Spinal cord (tissue), 10 donors: ENCODE results near the gene YIPF6. TPM values are rescaled to one million over a fixed set of nuclear protein-coding genes. Genes with fewer than 3 reads are reported as not detected.

ENCODE experiments used
- DNase-seq, 6 donors: peaks; one replicate each; pipeline versions ENCODE4 v3.0.0 to v3.0.0-alpha.2; 2013 to 2015; ENCODE audit warnings: low spot score in 6 of 6, low read depth in 4 of 6
- H3K27ac ChIP-seq: one replicate; pipeline ENCODE4 v1.5.1; 2013; ENCODE audit warnings: low read depth, low read length, control low read depth
- H3K27me3 ChIP-seq: one replicate; pipeline ENCODE4 v1.6.1; 2013; ENCODE audit warnings: low read length; ENCODE audit not compliant: control insufficient read depth, insufficient read depth
- H3K36me3 ChIP-seq: one replicate; pipeline ENCODE4 v1.6.1; 2013; ENCODE audit warnings: low read length; ENCODE audit not compliant: control insufficient read depth, insufficient read depth
- H3K4me1 ChIP-seq: one replicate; pipeline ENCODE4 v1.6.1; 2013; ENCODE audit warnings: low read length; ENCODE audit not compliant: control insufficient read depth, insufficient read depth
- H3K4me3 ChIP-seq: one replicate; pipeline ENCODE4 v1.5.1; 2013; ENCODE audit warnings: low read depth, low read length, control low read depth
- H3K9me3 ChIP-seq: one replicate; pipeline ENCODE4 v1.6.1; 2013; ENCODE audit warnings: low read length; ENCODE audit not compliant: control insufficient read depth, insufficient read depth
- whole genome bisulfite sequencing: methylation state at CpG from one replicate; pipeline ENCODE4 v1.1.5; 2013; ENCODE audit warnings: missing lambda C conversion rate; ENCODE audit not compliant: insufficient coverage; 5-methylcytosine and 5-hydroxymethylcytosine counted together
- long read RNA-seq, 4 donors: transcript quantifications; one replicate each; lab custom pipeline, GENCODE V29; 2026
- polyA plus RNA-seq, 2 donors: library from polyadenylated mRNA; unstranded; fragments of 120-200 nt; gene quantifications; one replicate each; pipeline ENCODE4 v1.2.1, GENCODE V29; 2013; ENCODE audit not compliant: insufficient read length in 2 of 2
- total RNA-seq, 2 donors: library from RNA; depleted of rRNA in 1 of 2; stranded (reverse); fragments of 120-200 nt in 1 of 2; fragments of >200 nt in 1 of 2; gene quantifications; one replicate each; pipeline versions ENCODE4 v1.2.3 to v1.2.4, GENCODE V29; 2013 to 2014
- donor health status: healthy.

YIPF6 gene
- total RNA-seq = 10 to 100 TPM; 39.9 to 50.5 TPM
- polyA plus RNA-seq = 10 to 100 TPM; 30.7 to 43.2 TPM
- long read RNA-seq, donor 1, full-length matches to known transcripts = 14 of 14 reads
- long read RNA-seq, donor 1, partial matches to known transcripts = 0 of 14 reads
- long read RNA-seq, donor 1, other reads (novel, unspliced or antisense) = 0 of 14 reads
- long read RNA-seq, donor 2, full-length matches to known transcripts = 3 of 3 reads
- long read RNA-seq, donor 2, partial matches to known transcripts = 0 of 3 reads
- long read RNA-seq, donor 2, other reads (novel, unspliced or antisense) = 0 of 3 reads
- long read RNA-seq, donor 3, full-length matches to known transcripts = 9 of 9 reads
- long read RNA-seq, donor 3, partial matches to known transcripts = 0 of 9 reads
- long read RNA-seq, donor 3, other reads (novel, unspliced or antisense) = 0 of 9 reads
- long read RNA-seq, donor 4, full-length matches to known transcripts = 19 of 19 reads
- long read RNA-seq, donor 4, partial matches to known transcripts = 0 of 19 reads
- long read RNA-seq, donor 4, other reads (novel, unspliced or antisense) = 0 of 19 reads

- DNase-seq = peak; percentile 24 to 90 (median 56)
- 23% methylated on average over 66 of the region's 68 CpGs for WGBS
- Histone ChIP-seq H3K4me3 (peak within 1 kb of the TSS; percentile 63), H3K4me1 (peaks cover 5% of the 10 kb centered on the region), H3K27me3 (no peaks in the 10 kb centered on the region), H3K9me3 (no peaks in the 10 kb centered on the region), H3K36me3 (no peaks in the 10 kb centered on the region), H3K27ac (peak within 1 kb of the TSS; percentile 87)
Observed at GRCh38 chrX:68498508-68499379, at the start of gene YIPF6. TSS of gene YIPF6 (plus strand) at chrX:68499051. CDS start at chrX:68499067, 16 bp downstream.

GRCh38 chrX:68451720-68452119 lies 47.1 kb upstream of the YIPF6 start:
- no peak for DNase-seq
- H3K27me3 ChIP-seq = no peaks in the 10 kb centered on the region
- no peaks in the 10 kb centered on the region for H3K4me1 ChIP-seq
- 35% methylated on average over 2 of the region's 8 CpGs for WGBS
- H3K27ac ChIP-seq = no peak overlapping the region
- H3K4me3 ChIP-seq = no peak overlapping the region
- no peaks in the 10 kb centered on the region for H3K9me3 ChIP-seq
- H3K36me3 ChIP-seq = no peaks in the 10 kb centered on the region

GRCh38 chrX:68454476-68455150 lies 44.2 kb upstream of the YIPF6 start:
- Histone ChIP-seq H3K4me1 (no peaks in the 10 kb centered on the region), H3K9me3 (no peaks in the 10 kb centered on the region), H3K27me3 (no peaks in the 10 kb centered on the region), H3K36me3 (no peaks in the 10 kb centered on the region), H3K4me3 (no peak overlapping the region), H3K27ac (no peak overlapping the region)
- 63% methylated on average over 2 of the region's 8 CpGs for WGBS
- no peak for DNase-seq

GRCh38 chrX:68455151-68455510 lies 43.7 kb upstream of the YIPF6 start:
- no peak overlapping the region for H3K27ac ChIP-seq
- no peak overlapping the region for H3K4me3 ChIP-seq
- no peaks in the 10 kb centered on the region for H3K36me3 ChIP-seq
- H3K4me1 ChIP-seq = no peaks in the 10 kb centered on the region
- no peaks in the 10 kb centered on the region for H3K9me3 ChIP-seq
- WGBS = 100% methylated on average over 1 of the region's 4 CpGs
- DNase-seq = no peak
- no peaks in the 10 kb centered on the region for H3K27me3 ChIP-seq

- no peak for DNase-seq
- no peak overlapping the region for H3K27ac ChIP-seq
- no peaks in the 10 kb centered on the region for H3K9me3 ChIP-seq
- no peak overlapping the region for H3K4me3 ChIP-seq
- 49% methylated on average over 5 of the region's 6 CpGs for WGBS
- peaks cover 3% of the 10 kb centered on the region for H3K4me1 ChIP-seq
- no peaks in the 10 kb centered on the region for H3K36me3 ChIP-seq
- no peaks in the 10 kb centered on the region for H3K27me3 ChIP-seq
Observed at GRCh38 chrX:68461093-68461492, 37.8 kb upstream of the YIPF6 start.

- H3K27ac ChIP-seq = no peak overlapping the region
- H3K36me3 ChIP-seq = no peaks in the 10 kb centered on the region
- no peak for DNase-seq
- peaks cover 3% of the 10 kb centered on the region for H3K4me1 ChIP-seq
- H3K27me3 ChIP-seq = no peaks in the 10 kb centered on the region
- H3K9me3 ChIP-seq = no peaks in the 10 kb centered on the region
- H3K4me3 ChIP-seq = no peak overlapping the region
Observed at GRCh38 chrX:68461576-68461975, 37.3 kb upstream of the YIPF6 start.

GRCh38 chrX:68462197-68462596 lies 36.7 kb upstream of the YIPF6 start:
- Histone ChIP-seq H3K27me3 (no peaks in the 10 kb centered on the region), H3K36me3 (no peaks in the 10 kb centered on the region), H3K4me1 (peaks cover 3% of the 10 kb centered on the region), H3K4me3 (no peak overlapping the region), H3K9me3 (no peaks in the 10 kb centered on the region), H3K27ac (no peak overlapping the region)
- WGBS = 97% methylated on average over 4 of the region's 8 CpGs
- no peak for DNase-seq

GRCh38 chrX:68462653-68463052 lies 36.2 kb upstream of the YIPF6 start:
- DNase-seq = peak in 4 of 6 donors; percentile 22 to 88 (median 47)
- H3K27ac ChIP-seq = no peak overlapping the region
- H3K4me1 ChIP-seq = peaks cover 3% of the 10 kb centered on the region
- H3K36me3 ChIP-seq = no peaks in the 10 kb centered on the region
- H3K4me3 ChIP-seq = no peak overlapping the region
- 37% methylated on average over 2 of the region's 8 CpGs for WGBS
- H3K9me3 ChIP-seq = no peaks in the 10 kb centered on the region
- H3K27me3 ChIP-seq = no peaks in the 10 kb centered on the region

GRCh38 chrX:68463880-68464279 lies 35.0 kb upstream of the YIPF6 start:
- Histone ChIP-seq H3K4me3 (no peak overlapping the region), H3K4me1 (peaks cover 3% of the 10 kb centered on the region), H3K36me3 (no peaks in the 10 kb centered on the region), H3K9me3 (no peaks in the 10 kb centered on the region), H3K27ac (no peak overlapping the region), H3K27me3 (no peaks in the 10 kb centered on the region)
- no CpG with 5 or more reads among the region's 1 CpG for WGBS
- no peak for DNase-seq
